HL-60 (cell line): ENCODE results near the gene GCSH.

Experiments
- TF ChIP-seq, protein P1 (sequence below): IDR thresholded peaks from one replicate; pipeline ENCODE4 v1.5.1; 2011; ENCODE audit warnings: low read length, control low read depth, inconsistent platforms; ENCODE audit not compliant: insufficient read depth
- TF ChIP-seq, protein P2 (sequence below): IDR thresholded peaks from 2 replicates; pipeline ENCODE4 v1.6.1; 2012; ENCODE audit warnings: low read depth; ENCODE audit not compliant: insufficient replicate concordance

DNA sequence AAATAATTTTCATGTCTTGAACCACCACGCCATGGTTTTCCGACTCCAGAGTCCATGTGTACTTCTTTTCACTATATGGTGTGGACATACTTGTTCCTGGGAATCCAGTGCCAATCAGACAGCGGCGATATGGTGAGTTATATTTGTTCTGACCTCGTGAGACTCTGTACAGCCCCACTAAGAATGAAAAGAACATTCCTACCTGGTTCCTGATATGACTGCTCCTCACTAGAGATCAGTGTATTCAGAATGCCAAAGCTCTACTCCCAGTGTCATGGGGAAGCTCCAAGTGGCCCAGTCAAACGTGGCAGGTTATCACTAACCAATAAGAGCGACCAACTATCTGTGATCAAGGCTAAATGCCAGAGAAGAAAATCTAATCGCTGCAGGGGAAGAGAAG, 25.2 kb downstream of the GCSH start:
- TF ChIP-seq, protein P1, sequence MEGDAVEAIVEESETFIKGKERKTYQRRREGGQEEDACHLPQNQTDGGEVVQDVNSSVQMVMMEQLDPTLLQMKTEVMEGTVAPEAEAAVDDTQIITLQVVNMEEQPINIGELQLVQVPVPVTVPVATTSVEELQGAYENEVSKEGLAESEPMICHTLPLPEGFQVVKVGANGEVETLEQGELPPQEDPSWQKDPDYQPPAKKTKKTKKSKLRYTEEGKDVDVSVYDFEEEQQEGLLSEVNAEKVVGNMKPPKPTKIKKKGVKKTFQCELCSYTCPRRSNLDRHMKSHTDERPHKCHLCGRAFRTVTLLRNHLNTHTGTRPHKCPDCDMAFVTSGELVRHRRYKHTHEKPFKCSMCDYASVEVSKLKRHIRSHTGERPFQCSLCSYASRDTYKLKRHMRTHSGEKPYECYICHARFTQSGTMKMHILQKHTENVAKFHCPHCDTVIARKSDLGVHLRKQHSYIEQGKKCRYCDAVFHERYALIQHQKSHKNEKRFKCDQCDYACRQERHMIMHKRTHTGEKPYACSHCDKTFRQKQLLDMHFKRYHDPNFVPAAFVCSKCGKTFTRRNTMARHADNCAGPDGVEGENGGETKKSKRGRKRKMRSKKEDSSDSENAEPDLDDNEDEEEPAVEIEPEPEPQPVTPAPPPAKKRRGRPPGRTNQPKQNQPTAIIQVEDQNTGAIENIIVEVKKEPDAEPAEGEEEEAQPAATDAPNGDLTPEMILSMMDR: no peak
- TF ChIP-seq, protein P2, sequence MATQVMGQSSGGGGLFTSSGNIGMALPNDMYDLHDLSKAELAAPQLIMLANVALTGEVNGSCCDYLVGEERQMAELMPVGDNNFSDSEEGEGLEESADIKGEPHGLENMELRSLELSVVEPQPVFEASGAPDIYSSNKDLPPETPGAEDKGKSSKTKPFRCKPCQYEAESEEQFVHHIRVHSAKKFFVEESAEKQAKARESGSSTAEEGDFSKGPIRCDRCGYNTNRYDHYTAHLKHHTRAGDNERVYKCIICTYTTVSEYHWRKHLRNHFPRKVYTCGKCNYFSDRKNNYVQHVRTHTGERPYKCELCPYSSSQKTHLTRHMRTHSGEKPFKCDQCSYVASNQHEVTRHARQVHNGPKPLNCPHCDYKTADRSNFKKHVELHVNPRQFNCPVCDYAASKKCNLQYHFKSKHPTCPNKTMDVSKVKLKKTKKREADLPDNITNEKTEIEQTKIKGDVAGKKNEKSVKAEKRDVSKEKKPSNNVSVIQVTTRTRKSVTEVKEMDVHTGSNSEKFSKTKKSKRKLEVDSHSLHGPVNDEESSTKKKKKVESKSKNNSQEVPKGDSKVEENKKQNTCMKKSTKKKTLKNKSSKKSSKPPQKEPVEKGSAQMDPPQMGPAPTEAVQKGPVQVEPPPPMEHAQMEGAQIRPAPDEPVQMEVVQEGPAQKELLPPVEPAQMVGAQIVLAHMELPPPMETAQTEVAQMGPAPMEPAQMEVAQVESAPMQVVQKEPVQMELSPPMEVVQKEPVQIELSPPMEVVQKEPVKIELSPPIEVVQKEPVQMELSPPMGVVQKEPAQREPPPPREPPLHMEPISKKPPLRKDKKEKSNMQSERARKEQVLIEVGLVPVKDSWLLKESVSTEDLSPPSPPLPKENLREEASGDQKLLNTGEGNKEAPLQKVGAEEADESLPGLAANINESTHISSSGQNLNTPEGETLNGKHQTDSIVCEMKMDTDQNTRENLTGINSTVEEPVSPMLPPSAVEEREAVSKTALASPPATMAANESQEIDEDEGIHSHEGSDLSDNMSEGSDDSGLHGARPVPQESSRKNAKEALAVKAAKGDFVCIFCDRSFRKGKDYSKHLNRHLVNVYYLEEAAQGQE: no peak
